SK-N-MC (cell line): ENCODE results near the gene LGALS3BP.

Experiments
- EZH2 ChIP-seq: fragments of 200-600 bp; sonication (generic); IDR thresholded peaks from one replicate; pipeline ENCODE4 v1.6.1; 2017; ENCODE audit warnings: antibody characterized with exemption
- POLR2AphosphoS5 ChIP-seq: IDR thresholded peaks from 2 replicates; pipeline ENCODE4 v1.6.1; 2012; ENCODE audit warnings: mild to moderate bottlenecking, low read depth, low read length, borderline replicate concordance

DNA sequence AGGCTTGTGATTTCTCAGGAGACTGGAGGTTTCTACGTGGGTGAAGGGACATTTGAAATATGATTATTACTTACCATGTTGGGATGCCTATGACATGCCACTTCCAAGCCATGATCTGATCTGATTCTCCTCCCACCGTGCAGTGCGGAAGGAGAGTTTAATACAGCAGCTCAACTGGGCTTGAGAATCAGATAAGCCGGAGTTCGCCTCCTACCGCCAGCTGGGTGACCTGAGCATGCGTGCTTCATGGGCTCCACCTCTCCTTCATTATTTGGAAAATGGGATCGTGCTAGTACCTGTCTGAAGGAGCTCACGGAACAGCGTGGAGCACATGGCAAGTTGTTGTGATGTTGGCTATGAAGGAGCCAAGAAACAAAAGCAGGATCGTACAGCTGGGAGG is 42.2 kb downstream of the LGALS3BP start:
- TF ChIP-seq POLR2AphosphoS5 (no peak), EZH2 (no peak)
